ENCODE results near the gene ADSL. TPM values are rescaled to one million over a fixed set of nuclear protein-coding genes. Genes with fewer than 3 reads are reported as not detected.

Gene ADSL
- total and polyA plus RNA-seq, 2 of the 8 experiments (the other 6 are each of a cell fraction or from before 2014, with no cell fraction given) = 197 to 218 TPM

- Histone ChIP-seq H3K4ac (replicated peaks; ENCODE audit: insufficient read length, low read depth, low read length) (no peak overlapping the region), H2AFZ (ENCODE audit: low read length) (no peak overlapping the region), H3K27me3 (replicated peaks in 1 of 4; ENCODE audit: control insufficient read depth in 3 of 4, extremely low read depth in 1 of 4, insufficient read depth in 3 of 4, low read length in 3 of 4) (no peaks in the 10 kb centered on the region), H3K27ac (ENCODE audit: low read depth, low read length) (no peak overlapping the region), H3K56ac (replicated peaks; ENCODE audit: insufficient read length, low read depth, low read length) (no peak overlapping the region), H2BK15ac (ENCODE audit: low read length) (no peak overlapping the region), H3K4me2 (ENCODE audit: insufficient read depth in 1 of 2, low read depth in 2 of 2, low read length in 2 of 2) (no peak overlapping the region), H4K91ac (replicated peaks; ENCODE audit: insufficient read length, low read length) (no peak overlapping the region), H3K4me1 (replicated peaks in 1 of 4; ENCODE audit: control insufficient read depth in 3 of 4, insufficient read depth in 4 of 4, low read length in 3 of 4) (no peaks in the 10 kb centered on the region), H3K79me1 (ENCODE audit: low read depth, low read length) (peaks cover 1% of the 10 kb centered on the region; the same call in 1 of the 2 replicates), H3K23me2 (ENCODE audit: low read depth, low read length) (no peaks in the 10 kb centered on the region), H3K9me3 (ENCODE audit: insufficient read depth in 2 of 2, low read depth in 1 of 2, low read length in 1 of 2) (no peaks in the 10 kb centered on the region), H4K8ac (ENCODE audit: extremely low read depth, insufficient read depth, low read length) (no peak overlapping the region), H3K14ac (ENCODE audit: insufficient read length) (no peak overlapping the region), H4K5ac (ENCODE audit: insufficient read length, low read depth, low read length) (no peak overlapping the region), H3K4me3 (ENCODE audit: extremely low read depth in 1 of 4, insufficient read depth in 2 of 4, low read depth in 3 of 4, low read length in 4 of 4) (no peak overlapping the region), H2BK12ac (ENCODE audit: low read depth, low read length) (no peak overlapping the region), H2BK120ac (replicated peaks; ENCODE audit: low read depth, low read length) (no peak overlapping the region), H2BK20ac (ENCODE audit: low read length) (no peak overlapping the region), H3K36me3 (ENCODE audit: control insufficient read depth in 2 of 4, insufficient read depth in 4 of 4, low read length in 3 of 4) (peaks cover 0 to 13% (median 4%) of the 10 kb centered on the region in 4 experiments; a peak in 5 of 8 replicates), H2BK5ac (ENCODE audit: low read depth, low read length) (no peak overlapping the region), H3K18ac (ENCODE audit: extremely low read depth, low read length) (no peak overlapping the region), H3K79me2 (ENCODE audit: control insufficient read depth in 1 of 2, insufficient read depth in 2 of 2, low read length in 2 of 2) (no peaks in the 10 kb centered on the region), H2AK5ac (ENCODE audit: low read depth, low read length) (no peak overlapping the region), H3K9ac (replicated peaks in 1 of 4; ENCODE audit: extremely low read depth in 1 of 4, low read depth in 3 of 4, low read length in 3 of 4) (no peak overlapping the region), H3K23ac (ENCODE audit: insufficient read length) (no peak overlapping the region), H4K20me1 (replicated peaks in 1 of 2; ENCODE audit: control insufficient read depth in 1 of 2, insufficient read depth in 2 of 2, low read length in 2 of 2) (peaks cover 0 to 3% of the 10 kb centered on the region in 2 experiments)
- FAIRE-seq = no peak
- 87% methylated on average over 4 of the region's 4 CpGs; no CpG with 5 or more reads in 1 of the 2 experiments for WGBS, 2 experiments (ENCODE audit: extremely low coverage in 1 of 2, insufficient coverage in 1 of 2, insufficient read length in 1 of 2, insufficient replicate concordance in 2 of 2, low coverage in 1 of 2, low lambda C conversion rate in 2 of 2, missing lambda C conversion rate in 1 of 2)
- no peak for TF ChIP-seq CTBP2 (IDR thresholded peaks at IDR 0.05; ENCODE audit: borderline replicate concordance, insufficient read depth, insufficient read length, low read length)
- DNase-seq (ENCODE audit: low read depth in 1 of 2, low spot score in 2 of 2) = no peak
- ChIA-PET CTCF (ENCODE audit: partially characterized antibody) (interaction anchor here (0.6 to 2.4 kb wide), 3 partner anchors 18 to 231 kb away, joined by 3 to 11 read pairs (median 4); no protein-coding TSS in a partner anchor), POLR2A (ENCODE audit: partially characterized antibody) (interaction anchor here (0.6 kb wide), 1 partner anchor 1122 kb away, joined by 3 read pairs; no protein-coding TSS in a partner anchor)
Measured at GRCh38 chr22:40430991-40431390, 84.7 kb downstream of the ADSL start.

Measured in H1 (cell line).